SH-SY5Y (cell line): ENCODE results near the gene GAR1.

Experiments used
- GATA2 ChIP-seq: IDR thresholded peaks from 2 replicates; pipeline ENCODE4 v1.6.1; 2011; ENCODE audit warnings: mild to moderate bottlenecking, low read depth, low read length
- GATA3 ChIP-seq: IDR thresholded peaks from 2 replicates; pipeline ENCODE4 v1.6.1; 2011; ENCODE audit warnings: low read depth, mild to moderate bottlenecking, low read length, moderate library complexity

DNA sequence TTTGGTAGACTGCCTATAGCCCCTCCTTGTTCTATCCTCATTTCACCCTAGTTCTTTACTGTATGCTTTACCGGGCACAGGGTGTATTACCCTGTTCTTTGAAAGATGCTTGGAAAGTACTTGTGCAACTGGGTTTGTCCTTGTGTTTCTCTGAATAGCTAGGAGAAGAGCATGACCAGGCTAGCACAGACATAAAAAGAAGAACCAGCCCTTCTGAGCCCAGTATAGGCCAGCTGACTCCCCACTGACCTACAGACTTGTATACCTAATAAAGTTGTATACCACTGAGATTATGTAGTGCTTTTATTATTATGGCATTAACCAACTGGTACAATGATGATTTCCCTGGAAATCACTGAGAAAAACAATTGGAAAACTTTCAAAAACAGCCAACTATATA is 28.7 kb upstream of the GAR1 start:
- no peak for TF ChIP-seq GATA2
- no peak for TF ChIP-seq GATA3
